Neural cell (in vitro differentiated cells): ENCODE measurements around the gene PGAM2. TPM values are rescaled to one million over a fixed set of nuclear protein-coding genes. Genes with fewer than 3 reads are reported as not detected.

Experiments used
- H2AFZ ChIP-seq: fragments of 200-600, 300-800 bp; sonication (generic), shearing (Covaris generic); 2 replicates; pipeline ENCODE4 v1.6.0; 2014; ENCODE audit warnings: low read depth, mild to moderate bottlenecking, antibody characterized with exemption, low read length, moderate library complexity
- H3F3A ChIP-seq: fragments of 200-600 bp; shearing (Covaris generic); 2 replicates; pipeline ENCODE4 v1.6.1; 2016; ENCODE audit warnings: mild to moderate bottlenecking, moderate library complexity, mixed read lengths, antibody characterized with exemption, low read length; ENCODE audit not compliant: insufficient read depth, poor library complexity, severe bottlenecking
- H3K27ac ChIP-seq: fragments of 200-600, 300-800 bp; sonication (generic), shearing (Covaris generic); 2 replicates; pipeline ENCODE4 v1.5.1; 2014; ENCODE audit warnings: mild to moderate bottlenecking, low read length, moderate library complexity
- H3K27me3 ChIP-seq: fragments of 300-800, 200-600 bp; sonication (generic), shearing (Covaris generic); 2 replicates; pipeline ENCODE4 v1.6.0; 2014; ENCODE audit warnings: mild to moderate bottlenecking, low read depth, low read length, moderate library complexity; ENCODE audit not compliant: insufficient read depth
- H3K36me3 ChIP-seq: fragments of 300-800, 200-600 bp; sonication (generic), shearing (Covaris generic); 2 replicates; pipeline ENCODE4 v1.5.1; 2014; ENCODE audit warnings: mild to moderate bottlenecking, antibody characterized with exemption, low read length, moderate library complexity; ENCODE audit not compliant: insufficient read depth
- H3K4me2 ChIP-seq: fragments of 300-800, 200-600 bp; sonication (generic), shearing (Covaris generic); 2 replicates; pipeline ENCODE4 v1.6.0; 2014; ENCODE audit warnings: mild to moderate bottlenecking, low read length
- H3K4me3 ChIP-seq: fragments of 300-800, 200-600 bp; sonication (generic), shearing (Covaris generic); 2 replicates; pipeline ENCODE4 v1.5.1; 2014; ENCODE audit warnings: mild to moderate bottlenecking, low read length, moderate library complexity
- H3K79me2 ChIP-seq: fragments of 200-600 bp; shearing (Covaris generic); replicated peaks from 2 replicates; pipeline ENCODE4 v1.6.0; 2014; ENCODE audit warnings: mild to moderate bottlenecking, low read length, moderate library complexity; ENCODE audit not compliant: insufficient read depth
- H3K9ac ChIP-seq: fragments of 300-800, 200-600 bp; sonication (generic), shearing (Covaris generic); 2 replicates; pipeline ENCODE4 v1.6.1; 2016; ENCODE audit warnings: mild to moderate bottlenecking, low read length, mixed read lengths
- H3K9me2 ChIP-seq: fragments of 200-600 bp; shearing (Covaris generic); 2 replicates; pipeline ENCODE4 v1.6.1; 2016; ENCODE audit warnings: mild to moderate bottlenecking, low read length, mixed read lengths; ENCODE audit not compliant: insufficient read depth
- H3K9me3 ChIP-seq: fragments of 200-600, 300-800 bp; sonication (generic), shearing (Covaris generic); 2 replicates; pipeline ENCODE4 v1.6.1; 2016; ENCODE audit warnings: mild to moderate bottlenecking, mixed run types, low read length, moderate library complexity, mixed read lengths
- H4K20me1 ChIP-seq: fragments of 200-600 bp; shearing (Covaris generic); 2 replicates; pipeline ENCODE4 v1.6.1; 2016; ENCODE audit warnings: mild to moderate bottlenecking, mixed run types; ENCODE audit not compliant: insufficient read depth
- EP300 ChIP-seq: fragments of 450-650 bp; conservative IDR thresholded peaks from 2 replicates; pipeline ENCODE4 v1.6.1; 2014; ENCODE audit warnings: antibody characterized with exemption, mild to moderate bottlenecking, moderate library complexity; ENCODE audit not compliant: poor library complexity, severe bottlenecking
- EZH2 ChIP-seq: fragments of 200-600, 300-800 bp; shearing (Covaris generic), sonication (generic); IDR thresholded peaks from 2 replicates; pipeline ENCODE4 v1.6.1; 2014; ENCODE audit warnings: antibody characterized with exemption, low read length, borderline replicate concordance, mild to moderate bottlenecking; ENCODE audit not compliant: insufficient read depth, poor library complexity, severe bottlenecking
- MXI1 ChIP-seq: fragments of 450-650 bp; conservative IDR thresholded peaks from 2 replicates; pipeline ENCODE4 v1.6.1; 2014; ENCODE audit warnings: antibody characterized with exemption, mild to moderate bottlenecking; ENCODE audit not compliant: poor library complexity, severe bottlenecking
- POLR2AphosphoS5 ChIP-seq: IDR thresholded peaks from 2 replicates; pipeline ENCODE4 v1.6.1; 2012
- RAD21 ChIP-seq: fragments of 450-650 bp; conservative IDR thresholded peaks from 2 replicates; pipeline ENCODE4 v1.6.1; 2014; ENCODE audit warnings: antibody characterized with exemption, mild to moderate bottlenecking, moderate library complexity
- SMC3 ChIP-seq: fragments of 450-650 bp; conservative IDR thresholded peaks from 2 replicates; pipeline ENCODE4 v1.6.1; 2014; ENCODE audit warnings: antibody characterized with exemption, mild to moderate bottlenecking, moderate library complexity; ENCODE audit not compliant: poor library complexity
- TAF1 ChIP-seq: IDR thresholded peaks from 2 replicates; pipeline ENCODE4 v1.6.1; 2012; ENCODE audit warnings: low read depth
- polyA plus RNA-seq: library from polyadenylated mRNA; depleted of rRNA; stranded (reverse); fragments of >200 nt; gene quantifications from 2 replicates; pipeline ENCODE4 v1.2.3, GENCODE V29; 2014
- TF ChIP-seq, protein P1 (sequence below): fragments of 450-650 bp; IDR thresholded peaks from 2 replicates; pipeline ENCODE4 v1.5.1; 2014; ENCODE audit warnings: antibody characterized with exemption, mild to moderate bottlenecking, moderate library complexity; ENCODE audit not compliant: poor library complexity, severe bottlenecking
- TF ChIP-seq, protein P2 (sequence below): IDR thresholded peaks from 2 replicates; pipeline ENCODE4 v1.6.1; 2012; ENCODE audit warnings: borderline replicate concordance

The PGAM2 gene
- polyA plus RNA-seq, 1 donor from 2014 or later = not detected

DNA sequence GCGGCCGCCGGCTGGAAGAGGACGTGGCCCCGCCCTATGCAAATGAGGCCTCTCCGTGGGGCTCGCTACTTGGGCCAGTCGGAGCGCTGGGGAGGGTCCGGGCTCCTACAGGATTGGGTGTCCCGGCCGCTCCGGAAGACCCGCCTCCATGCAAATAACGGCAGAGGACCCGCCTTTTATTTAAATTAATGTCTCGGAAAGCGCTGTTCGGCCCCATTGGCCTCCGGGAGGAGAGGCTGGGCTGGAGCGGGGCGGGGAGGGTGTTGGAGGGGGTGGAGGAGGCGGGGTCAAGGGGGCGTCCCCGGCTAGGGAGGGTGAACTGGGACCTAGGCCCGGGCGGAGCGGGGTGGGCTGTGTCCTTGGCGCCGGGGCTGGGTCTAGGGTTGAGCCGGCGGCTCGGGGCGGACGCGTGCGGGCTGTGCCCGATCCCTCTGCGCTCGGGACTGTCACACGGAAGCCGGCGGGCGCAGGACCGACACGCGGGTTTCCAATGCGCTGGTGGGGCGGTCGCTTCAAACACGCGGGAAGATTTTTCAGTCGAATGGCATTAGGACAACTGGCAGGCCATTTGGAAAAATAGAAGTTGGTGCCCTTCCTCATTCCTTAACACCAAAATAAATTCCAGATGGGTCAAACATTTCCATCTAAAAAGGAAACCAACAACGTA, 17.3 kb upstream of the PGAM2 start:
- Histone ChIP-seq H3K9me2 (no peaks in the 10 kb centered on the region), H3K9me3 (no peaks in the 10 kb centered on the region), H3K4me3 (peak overlapping the region; percentile 97), H3K27ac (peak overlapping the region; percentile 42), H2AFZ (peak overlapping the region; percentile 51), H3K79me2 (peaks cover 3% of the 10 kb centered on the region), H4K20me1 (no peaks in the 10 kb centered on the region), H3K9ac (peak overlapping the region; percentile 60), H3K36me3 (no peaks in the 10 kb centered on the region), H3K27me3 (no peaks in the 10 kb centered on the region), H3K4me2 (peak overlapping the region; percentile 60), H3F3A (no peaks in the 10 kb centered on the region)
- peak; percentile 60 for TF ChIP-seq MXI1
- no peak for TF ChIP-seq TAF1
- TF ChIP-seq EZH2 = no peak

DNA sequence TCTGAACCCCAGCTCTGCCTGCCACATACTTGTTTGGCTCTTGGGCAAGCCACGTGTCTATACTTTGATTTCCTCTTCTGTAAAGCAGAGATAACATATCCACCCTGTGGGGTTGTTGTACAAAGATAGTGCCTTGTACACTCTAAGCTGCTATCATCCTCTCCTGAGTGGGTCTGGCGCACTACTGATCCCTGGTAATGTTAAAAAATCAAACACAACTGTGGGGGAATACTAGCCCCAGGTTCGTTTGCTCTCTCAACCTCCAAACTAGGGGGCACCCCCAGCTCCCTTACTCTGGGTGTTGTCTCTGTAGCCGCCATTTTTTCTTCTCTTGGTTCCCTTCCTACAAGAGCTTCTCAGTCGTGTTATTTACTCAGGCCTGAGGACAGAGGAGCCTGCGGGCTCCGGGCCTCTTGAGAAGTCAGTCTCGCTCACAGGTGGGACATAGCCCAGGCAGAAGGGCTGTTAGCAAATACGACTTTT, 15.9 kb upstream of the PGAM2 start:
- H2AFZ ChIP-seq = no peak overlapping the region
- H4K20me1 ChIP-seq = no peaks in the 10 kb centered on the region
- H3K4me3 ChIP-seq = peak overlapping the region; percentile 97
- H3K79me2 ChIP-seq = peaks cover 3% of the 10 kb centered on the region
- H3K36me3 ChIP-seq = no peaks in the 10 kb centered on the region
- H3K9me3 ChIP-seq = no peaks in the 10 kb centered on the region
- no peak overlapping the region for H3K9ac ChIP-seq
- no peaks in the 10 kb centered on the region for H3F3A ChIP-seq
- H3K4me2 ChIP-seq = no peak overlapping the region
- no peaks in the 10 kb centered on the region for H3K9me2 ChIP-seq
- no peaks in the 10 kb centered on the region for H3K27me3 ChIP-seq
- no peak overlapping the region for H3K27ac ChIP-seq
- TF ChIP-seq POLR2AphosphoS5 (no peak), SMC3 (no peak), TAF1 (no peak), RAD21 (no peak), EZH2 (no peak), EP300 (no peak), MXI1 (no peak)
- TF ChIP-seq, protein P1, sequence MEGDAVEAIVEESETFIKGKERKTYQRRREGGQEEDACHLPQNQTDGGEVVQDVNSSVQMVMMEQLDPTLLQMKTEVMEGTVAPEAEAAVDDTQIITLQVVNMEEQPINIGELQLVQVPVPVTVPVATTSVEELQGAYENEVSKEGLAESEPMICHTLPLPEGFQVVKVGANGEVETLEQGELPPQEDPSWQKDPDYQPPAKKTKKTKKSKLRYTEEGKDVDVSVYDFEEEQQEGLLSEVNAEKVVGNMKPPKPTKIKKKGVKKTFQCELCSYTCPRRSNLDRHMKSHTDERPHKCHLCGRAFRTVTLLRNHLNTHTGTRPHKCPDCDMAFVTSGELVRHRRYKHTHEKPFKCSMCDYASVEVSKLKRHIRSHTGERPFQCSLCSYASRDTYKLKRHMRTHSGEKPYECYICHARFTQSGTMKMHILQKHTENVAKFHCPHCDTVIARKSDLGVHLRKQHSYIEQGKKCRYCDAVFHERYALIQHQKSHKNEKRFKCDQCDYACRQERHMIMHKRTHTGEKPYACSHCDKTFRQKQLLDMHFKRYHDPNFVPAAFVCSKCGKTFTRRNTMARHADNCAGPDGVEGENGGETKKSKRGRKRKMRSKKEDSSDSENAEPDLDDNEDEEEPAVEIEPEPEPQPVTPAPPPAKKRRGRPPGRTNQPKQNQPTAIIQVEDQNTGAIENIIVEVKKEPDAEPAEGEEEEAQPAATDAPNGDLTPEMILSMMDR = no peak
- TF ChIP-seq, protein P2, sequence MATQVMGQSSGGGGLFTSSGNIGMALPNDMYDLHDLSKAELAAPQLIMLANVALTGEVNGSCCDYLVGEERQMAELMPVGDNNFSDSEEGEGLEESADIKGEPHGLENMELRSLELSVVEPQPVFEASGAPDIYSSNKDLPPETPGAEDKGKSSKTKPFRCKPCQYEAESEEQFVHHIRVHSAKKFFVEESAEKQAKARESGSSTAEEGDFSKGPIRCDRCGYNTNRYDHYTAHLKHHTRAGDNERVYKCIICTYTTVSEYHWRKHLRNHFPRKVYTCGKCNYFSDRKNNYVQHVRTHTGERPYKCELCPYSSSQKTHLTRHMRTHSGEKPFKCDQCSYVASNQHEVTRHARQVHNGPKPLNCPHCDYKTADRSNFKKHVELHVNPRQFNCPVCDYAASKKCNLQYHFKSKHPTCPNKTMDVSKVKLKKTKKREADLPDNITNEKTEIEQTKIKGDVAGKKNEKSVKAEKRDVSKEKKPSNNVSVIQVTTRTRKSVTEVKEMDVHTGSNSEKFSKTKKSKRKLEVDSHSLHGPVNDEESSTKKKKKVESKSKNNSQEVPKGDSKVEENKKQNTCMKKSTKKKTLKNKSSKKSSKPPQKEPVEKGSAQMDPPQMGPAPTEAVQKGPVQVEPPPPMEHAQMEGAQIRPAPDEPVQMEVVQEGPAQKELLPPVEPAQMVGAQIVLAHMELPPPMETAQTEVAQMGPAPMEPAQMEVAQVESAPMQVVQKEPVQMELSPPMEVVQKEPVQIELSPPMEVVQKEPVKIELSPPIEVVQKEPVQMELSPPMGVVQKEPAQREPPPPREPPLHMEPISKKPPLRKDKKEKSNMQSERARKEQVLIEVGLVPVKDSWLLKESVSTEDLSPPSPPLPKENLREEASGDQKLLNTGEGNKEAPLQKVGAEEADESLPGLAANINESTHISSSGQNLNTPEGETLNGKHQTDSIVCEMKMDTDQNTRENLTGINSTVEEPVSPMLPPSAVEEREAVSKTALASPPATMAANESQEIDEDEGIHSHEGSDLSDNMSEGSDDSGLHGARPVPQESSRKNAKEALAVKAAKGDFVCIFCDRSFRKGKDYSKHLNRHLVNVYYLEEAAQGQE = no peak
